Measurements from ENCODE around the gene C1QTNF5.
"Not testable (repeated sequence)": the region's sequence is repeated elsewhere in the genome, so short reads cannot be mapped to it uniquely, and the experiment has no call there.

Gene C1QTNF5, protein sequence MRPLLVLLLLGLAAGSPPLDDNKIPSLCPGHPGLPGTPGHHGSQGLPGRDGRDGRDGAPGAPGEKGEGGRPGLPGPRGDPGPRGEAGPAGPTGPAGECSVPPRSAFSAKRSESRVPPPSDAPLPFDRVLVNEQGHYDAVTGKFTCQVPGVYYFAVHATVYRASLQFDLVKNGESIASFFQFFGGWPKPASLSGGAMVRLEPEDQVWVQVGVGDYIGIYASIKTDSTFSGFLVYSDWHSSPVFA

DNA sequence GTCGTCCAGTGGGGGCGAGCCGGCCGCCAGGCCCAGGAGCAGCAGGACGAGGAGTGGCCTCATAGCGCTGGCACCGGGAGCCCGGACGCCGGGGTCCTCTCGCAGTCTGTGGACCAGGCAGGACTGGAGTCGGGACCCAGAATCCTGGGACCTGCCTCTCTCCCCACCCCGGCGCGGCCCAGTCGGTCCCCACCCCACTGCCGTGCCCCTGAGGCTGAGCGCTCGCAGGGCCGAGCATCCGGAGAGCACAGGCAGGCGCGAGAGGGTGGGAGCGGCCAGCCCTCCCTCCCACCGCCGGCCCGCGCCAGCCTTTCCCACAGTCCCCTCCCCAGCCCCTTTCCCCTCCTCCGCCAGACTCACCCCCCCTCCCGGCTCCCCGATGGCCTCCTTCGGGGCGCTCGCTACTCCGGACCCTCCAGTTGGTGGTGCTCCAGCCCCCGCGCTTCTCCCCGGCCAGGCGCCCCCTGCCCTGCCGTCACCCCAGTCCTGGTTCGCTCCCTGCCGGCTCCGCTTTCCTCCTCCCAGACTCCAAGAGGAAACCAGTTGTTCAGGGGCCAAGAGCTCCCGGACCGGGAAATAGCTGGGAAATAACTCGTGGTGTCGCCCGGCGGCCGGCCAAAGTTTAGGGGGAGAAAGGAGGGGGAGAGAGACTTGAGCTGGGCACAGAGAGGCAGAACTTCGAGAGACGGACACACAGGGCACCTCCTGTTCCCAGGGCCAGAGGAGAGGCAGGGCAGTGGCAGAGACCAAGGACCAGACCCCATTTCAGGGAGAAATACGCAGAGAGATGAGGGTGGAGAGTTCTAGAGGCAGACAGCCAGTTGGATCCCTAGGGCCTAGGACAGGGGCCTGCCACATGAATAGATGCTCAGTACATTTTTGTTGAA, at the start of gene C1QTNF5:
Gene C1QTNF5 (minus strand): TSS at position 549 of the 887 bp plus-strand sequence. CDS start 486 bp downstream, at position 63.
- no peak for FAIRE-seq
- no peak for DNase-seq (ENCODE audit: insufficient read length, low spot score)
- TF ChIP-seq POLR2A (IDR thresholded peaks at IDR 0.05; ENCODE audit: low read depth, low read length), result no peak

DNA sequence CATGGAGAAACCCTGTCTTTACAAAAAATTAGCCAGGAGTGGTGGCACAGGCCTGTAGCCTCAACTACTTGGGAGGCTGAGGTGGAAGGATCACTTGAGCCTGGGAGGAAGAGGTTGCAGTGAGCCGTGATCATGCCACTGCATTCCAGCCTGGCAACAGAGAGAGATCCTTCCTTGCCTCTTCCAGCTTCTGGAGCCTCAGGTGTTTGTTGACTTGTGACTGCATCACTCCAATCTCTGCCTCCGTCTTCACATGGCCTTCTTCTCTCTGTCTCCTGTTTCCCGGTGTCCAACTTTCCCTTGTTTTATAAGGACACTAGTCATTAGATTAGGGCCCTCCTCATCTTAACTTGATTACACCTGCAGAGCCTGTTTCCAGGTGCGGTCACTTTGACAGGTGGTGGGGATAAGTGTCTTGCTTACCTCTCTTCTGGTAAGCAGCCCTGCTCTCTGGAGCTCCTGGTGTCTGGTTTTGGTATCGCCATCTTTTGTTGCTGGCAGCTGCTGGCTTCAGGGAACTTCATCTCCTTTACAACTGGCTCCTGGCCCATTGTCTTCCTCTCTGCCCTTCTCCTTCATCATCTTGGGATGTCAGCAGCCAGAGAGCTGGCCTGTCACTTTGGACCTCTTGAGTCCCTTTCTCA, 49.0 kb upstream of the C1QTNF5 start:
- DNase-seq (ENCODE audit: insufficient read length, low spot score), result no peak
- no peak for TF ChIP-seq POLR2A (IDR thresholded peaks at IDR 0.05; ENCODE audit: low read depth, low read length)
- no peak for FAIRE-seq

DNA sequence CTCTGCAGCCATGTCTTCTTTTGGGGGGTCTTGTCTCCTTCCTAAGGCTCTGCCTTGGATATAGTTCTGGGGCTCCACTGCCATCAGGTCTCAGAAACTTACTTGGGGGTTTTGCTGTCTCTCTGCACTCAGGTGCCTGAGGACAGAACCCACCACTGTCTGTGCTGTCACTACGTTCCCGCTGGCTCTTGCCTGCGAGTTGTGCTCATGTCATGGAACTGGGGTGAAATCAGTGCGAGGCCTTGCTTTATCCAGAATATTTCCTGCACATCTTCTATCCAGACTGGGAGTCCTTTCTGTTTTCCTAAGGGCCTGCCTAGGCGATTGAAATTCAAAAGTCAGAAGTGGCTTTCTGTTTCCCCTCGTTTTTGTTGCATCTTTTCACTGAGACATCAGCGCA, 47.4 kb upstream of the C1QTNF5 start:
- FAIRE-seq (no peak), DNase-seq (ENCODE audit: insufficient read length, low spot score) (no peak)
- no peak for TF ChIP-seq POLR2A (IDR thresholded peaks at IDR 0.05; ENCODE audit: low read depth, low read length)

DNA sequence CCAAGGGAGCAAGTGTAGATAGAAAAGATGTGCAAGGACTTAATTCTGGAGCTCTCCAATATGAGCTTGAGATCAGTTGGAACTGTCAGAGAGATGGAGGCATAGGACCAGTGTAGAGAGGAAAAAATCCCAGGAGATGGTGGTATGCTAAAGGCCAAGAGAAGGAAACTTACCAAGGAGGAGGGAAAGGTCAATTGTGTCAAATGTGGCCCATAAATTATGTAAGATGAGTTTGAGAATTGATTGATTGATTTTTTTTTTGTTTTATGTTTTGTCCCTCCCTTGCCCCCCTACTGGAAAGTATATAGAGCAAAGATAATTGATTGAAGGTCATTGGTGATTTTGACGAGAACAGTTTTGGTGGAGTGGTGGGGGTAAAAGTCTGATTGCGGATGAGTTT, 43.6 kb upstream of the C1QTNF5 start:
- FAIRE-seq, result no peak
- TF ChIP-seq POLR2A (IDR thresholded peaks at IDR 0.05; ENCODE audit: low read depth, low read length), result no peak

DNA sequence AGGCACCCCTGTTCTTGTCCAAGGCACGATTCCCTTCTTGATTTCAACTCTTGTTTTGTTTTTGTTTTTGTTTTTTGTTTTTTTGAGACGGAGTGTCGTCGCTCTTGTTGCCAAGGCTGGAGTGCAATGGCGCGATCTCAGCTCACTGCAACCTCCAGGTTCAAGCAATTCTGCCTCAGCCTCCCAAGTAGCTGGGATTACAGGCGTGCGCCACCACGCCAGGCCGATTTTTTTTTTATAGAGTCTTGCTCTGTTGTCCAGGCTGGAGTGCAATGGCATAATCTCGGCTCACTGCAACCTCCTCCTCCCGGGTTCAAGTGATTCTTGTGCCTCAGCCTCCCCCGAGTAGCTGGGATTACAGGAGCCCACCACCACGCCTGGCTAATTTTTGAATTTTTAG, 41.8 kb upstream of the C1QTNF5 start:
- FAIRE-seq; DNase-seq (ENCODE audit: insufficient read length, low spot score): not testable (repeated sequence)

More for the DNA sequence above, 43.6 kb upstream of the C1QTNF5 start:
- no peak for DNase-seq (ENCODE audit: insufficient read length, low spot score)

DNA sequence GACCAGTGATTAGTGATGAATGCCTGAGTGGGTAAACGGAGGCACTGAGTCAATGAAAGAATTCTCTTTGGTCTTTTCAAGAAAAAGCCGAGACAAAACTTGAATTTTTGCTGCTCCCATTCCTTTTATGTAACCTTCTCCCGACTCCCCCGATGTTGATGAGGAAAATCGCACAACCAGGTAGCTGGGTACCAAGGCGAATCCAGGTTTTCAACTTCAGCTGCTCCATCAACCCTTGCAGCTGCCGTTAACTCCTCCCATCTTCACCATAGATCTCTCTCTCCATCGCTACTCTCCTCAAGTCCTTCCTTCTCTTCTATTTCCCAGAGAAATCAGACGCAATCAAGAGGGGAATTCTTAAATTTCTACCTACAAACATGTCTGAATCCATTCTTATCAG, 41.4 kb upstream of the C1QTNF5 start:
- no peak for DNase-seq (ENCODE audit: insufficient read length, low spot score)
- FAIRE-seq, result no peak
- no peak for TF ChIP-seq POLR2A (IDR thresholded peaks at IDR 0.05; ENCODE audit: low read depth, low read length)

DNA sequence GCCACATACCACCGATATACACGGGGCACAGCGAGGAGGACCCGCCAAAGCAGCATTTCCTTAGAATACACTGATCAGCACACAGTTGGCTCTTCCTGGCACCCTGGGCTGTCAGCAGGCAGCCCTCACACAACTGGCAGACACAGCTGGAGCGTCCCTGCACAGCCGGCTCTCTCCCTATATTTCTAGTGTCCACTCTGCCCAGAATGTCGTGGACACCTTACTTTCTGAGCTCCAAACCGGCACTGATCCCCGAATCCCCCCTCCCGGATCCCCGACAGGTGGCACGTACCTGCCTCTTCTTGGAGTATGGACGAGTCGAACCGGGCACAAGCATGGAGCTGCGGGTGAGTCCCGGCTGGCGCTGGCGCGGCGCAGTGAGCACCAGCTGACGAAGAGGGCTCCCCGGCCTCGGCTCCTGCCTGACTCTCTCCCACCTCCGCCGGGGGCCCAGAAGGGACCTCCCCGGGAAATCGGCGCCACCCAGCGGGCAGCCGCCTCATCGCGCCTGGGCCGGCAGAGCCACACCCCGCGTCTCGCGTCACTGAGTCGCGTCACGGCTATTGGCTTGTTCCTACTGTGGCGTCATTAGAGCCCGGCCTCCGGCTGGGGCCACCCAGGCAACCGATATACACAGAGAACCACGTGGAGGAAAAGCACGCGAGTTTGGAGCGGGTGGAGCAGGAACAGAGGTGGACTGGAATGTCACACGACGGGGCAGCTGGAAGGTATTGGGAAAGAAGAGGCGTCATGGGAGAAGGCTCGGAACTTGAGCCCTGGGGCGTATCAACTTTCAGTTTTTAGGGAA, 40.7 kb upstream of the C1QTNF5 start, which contains the start of gene USP2:
Gene USP2 (minus strand): TSS at position 510 of the 808 bp plus-strand sequence. CDS start 8,210 bp downstream, outside the sequence.
- DNase-seq (ENCODE audit: insufficient read length, low spot score) (peak; percentile 75), FAIRE-seq (peak; percentile 66)
- TF ChIP-seq POLR2A (IDR thresholded peaks at IDR 0.05; ENCODE audit: low read depth, low read length), result no peak

DNA sequence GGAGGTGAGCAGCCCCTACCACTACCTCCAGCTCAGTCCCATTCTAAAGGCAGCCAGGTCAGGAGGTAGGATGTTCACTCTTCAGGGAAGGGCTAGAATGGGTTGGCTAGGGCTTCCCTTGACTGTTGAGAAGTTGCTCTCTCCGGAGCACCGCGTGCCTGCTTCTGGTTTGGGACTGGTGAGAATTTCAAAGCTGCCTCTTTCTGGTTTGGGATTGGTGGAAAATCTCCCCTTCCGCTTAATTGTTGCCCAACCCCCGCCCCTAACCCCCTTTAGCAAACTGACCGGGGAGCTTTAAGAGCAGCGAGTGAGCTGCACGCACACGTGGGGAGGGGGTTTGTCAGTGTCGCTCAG, 40.1 kb upstream of the C1QTNF5 start:
- DNase-seq (ENCODE audit: insufficient read length, low spot score) (no peak), FAIRE-seq (no peak)
- no peak for TF ChIP-seq POLR2A (IDR thresholded peaks at IDR 0.05; ENCODE audit: low read depth, low read length)

DNA sequence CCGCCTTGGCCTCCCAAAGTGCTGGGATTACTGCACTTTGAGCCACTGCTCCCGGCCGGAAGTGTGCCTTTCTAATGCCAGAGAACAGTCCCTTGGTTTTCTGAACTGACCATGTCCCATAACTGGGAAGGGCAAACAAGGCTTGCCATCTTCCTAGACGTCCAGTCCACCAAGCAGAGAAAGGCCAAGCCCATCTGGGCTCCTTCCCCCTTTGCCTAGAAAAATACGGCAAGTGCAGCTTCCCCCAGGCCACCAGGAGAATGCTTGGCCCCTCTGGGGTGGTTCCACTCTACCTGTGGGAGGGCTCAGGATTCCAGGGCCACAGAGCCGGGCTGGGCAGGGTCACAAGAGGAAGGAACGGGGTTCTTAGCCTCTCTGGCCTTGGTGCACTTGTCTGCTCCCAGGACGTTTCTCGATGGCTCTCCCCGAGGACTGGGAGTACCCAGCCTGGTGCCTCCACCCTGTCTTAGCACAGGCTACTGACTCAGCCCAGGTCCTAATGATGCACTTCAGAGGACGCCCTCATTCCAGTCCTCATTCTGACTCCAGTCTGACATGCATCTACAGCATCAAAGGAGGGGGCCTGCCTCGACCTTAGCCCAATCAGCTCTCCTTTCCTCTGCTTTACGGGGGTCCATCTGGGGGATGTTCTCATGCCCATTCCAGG, 39.6 kb upstream of the C1QTNF5 start:
- no peak for DNase-seq (ENCODE audit: insufficient read length, low spot score)

DNA sequence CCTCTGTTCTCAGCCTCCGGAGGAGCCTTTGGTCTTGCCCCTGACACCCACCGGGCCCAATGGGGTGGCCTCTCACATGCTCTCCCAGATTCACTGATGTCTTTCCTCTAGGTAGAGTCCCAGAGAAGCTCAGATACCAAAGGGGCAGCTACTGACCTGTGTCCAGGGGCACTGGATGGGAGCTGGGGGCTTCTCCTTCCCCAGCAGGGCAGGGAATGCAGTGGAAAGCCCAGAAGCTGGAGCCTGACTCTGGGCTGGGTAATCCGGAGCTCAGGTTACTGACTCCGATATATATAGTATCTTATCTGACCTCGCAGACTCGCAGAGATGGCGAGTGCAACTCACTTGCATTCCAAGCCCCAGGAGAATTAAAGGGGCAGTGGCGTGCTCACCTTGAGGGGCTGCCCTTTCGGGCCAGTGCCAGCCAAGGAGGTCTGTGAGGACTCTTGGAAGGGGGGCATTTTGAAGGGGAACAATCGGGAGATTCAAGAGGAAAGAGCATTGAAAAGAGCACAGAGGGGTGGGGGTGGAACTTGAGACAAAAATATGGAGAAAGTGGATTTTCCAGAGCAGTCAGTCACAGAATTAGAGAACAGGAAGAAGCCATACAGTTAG, 38.3 kb upstream of the C1QTNF5 start:
- no peak for TF ChIP-seq POLR2A (IDR thresholded peaks at IDR 0.05; ENCODE audit: low read depth, low read length)
- FAIRE-seq (no peak), DNase-seq (ENCODE audit: insufficient read length, low spot score) (no peak)

More for the DNA sequence above, 39.6 kb upstream of the C1QTNF5 start:
- TF ChIP-seq POLR2A (IDR thresholded peaks at IDR 0.05; ENCODE audit: low read depth, low read length), result no peak
- FAIRE-seq, result no peak

DNA sequence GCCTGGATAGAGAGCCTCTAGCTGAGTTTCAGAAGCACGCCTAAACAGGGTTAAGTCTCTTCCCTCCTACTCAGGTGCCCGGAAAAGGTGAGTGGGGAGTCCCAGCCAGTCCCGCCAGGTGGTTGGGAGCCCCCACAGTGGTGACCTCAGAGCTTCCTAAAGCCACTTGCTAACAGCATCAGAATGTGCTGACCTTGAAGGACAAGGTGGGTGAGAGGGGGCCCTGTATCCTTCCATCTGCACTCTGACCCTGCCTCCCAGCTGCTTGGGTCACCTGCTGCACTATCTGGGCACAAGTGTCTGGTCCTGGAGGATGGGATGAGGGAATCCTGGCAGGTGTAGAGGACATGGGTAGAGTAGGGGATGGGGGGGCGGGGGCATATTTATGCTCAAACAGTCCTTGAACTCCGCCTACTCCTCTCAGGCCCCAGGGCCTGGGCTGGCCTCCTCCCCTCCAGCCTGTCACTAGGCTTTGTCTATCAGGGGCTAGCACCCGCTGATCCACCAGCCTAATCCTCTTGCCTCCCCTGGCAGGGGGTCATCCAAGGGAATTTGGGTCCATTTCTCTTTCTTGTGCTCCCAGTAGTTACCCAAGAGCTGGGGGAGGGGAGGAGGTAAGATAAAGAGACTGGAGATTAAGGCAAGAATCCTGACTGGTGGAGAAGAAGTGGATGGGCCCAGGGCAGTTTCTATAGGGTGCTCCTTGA, 37.4 kb upstream of the C1QTNF5 start:
- DNase-seq (ENCODE audit: insufficient read length, low spot score), result no peak
- TF ChIP-seq POLR2A (IDR thresholded peaks at IDR 0.05; ENCODE audit: low read depth, low read length), result no peak
- no peak for FAIRE-seq
